HCT116 (cell line): Measurements from ENCODE around the gene PGGHG. TPM values are rescaled to one million over a fixed set of nuclear protein-coding genes. Genes with fewer than 3 reads are reported as not detected.

Source experiments
- ATAC-seq: fragments of 200-7000 bp; cut with Tn5 transposase; 2 replicates; pipeline ENCODE4 v1.9.1; 2020; ENCODE audit warnings: mild to moderate bottlenecking, moderate library complexity
- BruUV-seq: library from RNA; stranded (reverse); fragments of 400-500 nt; replicated peaks from 2 replicates; lab custom pipeline; 2021; lab: Mats Ljungman, UMichigan
- CTCF ChIA-PET: fragments of 300-600 bp; sonication (Branson Sonifier 250); formaldehyde crosslinking; loops from one replicate; lab custom pipeline; 2021; ENCODE audit warnings: antibody characterized with exemption; lab: Charles Lee
- POLR2A ChIA-PET: fragments of 300-600, 350-600 bp; sonication (Branson Sonifier 250); formaldehyde crosslinking; loops from one replicate; lab custom pipeline; 2021; ENCODE audit warnings: antibody characterized with exemption; lab: Charles Lee
- RAD21 ChIA-PET, 2 experiments: fragments of 300-600 bp; sonication (Branson Sonifier 250); formaldehyde crosslinking; loops; one replicate each; lab custom pipeline; 2023; ENCODE audit warnings: low total read pairs in 2 of 2; ENCODE audit not compliant: uncharacterized antibody in 2 of 2, unreplicated experiment in 2 of 2, low non-redundant PET in 1 of 2; lab: Charles Lee
- DNase-seq: peaks from one replicate; pipeline ENCODE4 v3.0.0-alpha.2; 2010; ENCODE audit warnings: low read depth, low spot score
- H2AFZ ChIP-seq: fragments of 200-600 bp; shearing (Covaris generic), sonication (generic); 2 replicates; pipeline ENCODE4 v1.6.1; 2017; ENCODE audit warnings: low read depth, mixed run types, mixed read lengths, antibody characterized with exemption, low read length; ENCODE audit not compliant: poor library complexity, severe bottlenecking
- H3K27ac ChIP-seq: 2 replicates; pipeline ENCODE4 v1.5.1; 2012; ENCODE audit warnings: low read depth, low read length
- H3K27me3 ChIP-seq: fragments of 200-600 bp; sonication (generic); 2 replicates; pipeline ENCODE4 v1.6.1; 2016; ENCODE audit warnings: mixed run types, low read length, mixed read lengths; ENCODE audit not compliant: insufficient read depth
- H3K36me3 ChIP-seq, 2 experiments: fragments of 200-500 bp in 1 of 2; fragments of 200-600 bp in 1 of 2; sonication (Bioruptor generic) in 1 of 2; sonication (generic) in 1 of 2; 2 replicates each; pipeline versions ENCODE4 v1.5.1 to v1.6.1; 2014 to 2016; ENCODE audit warnings: low read length in 2 of 2, inconsistent platforms in 1 of 2, mixed read lengths in 1 of 2, mixed run types in 1 of 2; ENCODE audit not compliant: insufficient read depth in 2 of 2, control insufficient read depth in 1 of 2
- H3K4me1 ChIP-seq, 2 experiments: fragments of 200-600 bp in 1 of 2; sonication (generic) in 1 of 2; 2 replicates each; pipeline versions ENCODE4 v1.5.1 to v1.6.1; 2012 to 2017; ENCODE audit warnings: low read length in 2 of 2, inconsistent platforms in 1 of 2, mild to moderate bottlenecking in 1 of 2, mixed read lengths in 1 of 2, mixed run types in 1 of 2, moderate library complexity in 1 of 2; ENCODE audit not compliant: insufficient read depth in 2 of 2, control insufficient read depth in 1 of 2
- H3K4me2 ChIP-seq: fragments of 200-600 bp; sonication (generic); 2 replicates; pipeline ENCODE4 v1.6.1; 2017; ENCODE audit warnings: mixed run types, low read length, mixed read lengths
- H3K4me3 ChIP-seq, 2 experiments: fragments of 200-600 bp in 1 of 2; sonication (generic) in 1 of 2; replicated peaks in 1 of 2; 2 replicates each; pipeline ENCODE4 v1.5.1; 2011 to 2016; ENCODE audit warnings: low read length in 2 of 2, control low read depth in 1 of 2, low read depth in 1 of 2, mild to moderate bottlenecking in 1 of 2, mixed read lengths in 1 of 2, mixed run types in 1 of 2
- H3K79me2 ChIP-seq: fragments of 200-600 bp; sonication (generic); 2 replicates; pipeline ENCODE4 v1.6.1; 2017; ENCODE audit warnings: mild to moderate bottlenecking, mixed run types, low read length, moderate library complexity, mixed read lengths; ENCODE audit not compliant: insufficient read depth
- H3K9ac ChIP-seq: fragments of 200-600 bp; sonication (generic); 2 replicates; pipeline ENCODE4 v1.6.1; 2016; ENCODE audit warnings: low read length, mixed read lengths
- H3K9me2 ChIP-seq: fragments of 200-600 bp; sonication (generic), shearing (Covaris generic); 2 replicates; pipeline ENCODE4 v1.6.1; 2017; ENCODE audit warnings: mixed run types, mild to moderate bottlenecking, moderate library complexity; ENCODE audit not compliant: insufficient read depth
- H3K9me3 ChIP-seq, 2 experiments: fragments of 200-500 bp in 1 of 2; fragments of 200-600 bp in 1 of 2; sonication (Bioruptor generic) in 1 of 2; sonication (generic) in 1 of 2; 2 replicates each; pipeline ENCODE4 v1.6.1; 2014 to 2017; ENCODE audit warnings: low read length in 2 of 2, mixed read lengths in 2 of 2, inconsistent platforms in 1 of 2, low read depth in 1 of 2, mild to moderate bottlenecking in 1 of 2, mixed run types in 1 of 2, moderate library complexity in 1 of 2; ENCODE audit not compliant: control insufficient read depth in 1 of 2, insufficient read depth in 1 of 2
- H4K20me1 ChIP-seq: fragments of 200-600 bp; sonication (generic), shearing (Covaris generic); 2 replicates; pipeline ENCODE4 v1.6.1; 2017; ENCODE audit warnings: mixed run types, mild to moderate bottlenecking, moderate library complexity; ENCODE audit not compliant: insufficient read depth
- CTCF ChIP-seq, 3 experiments: fragments of 200-600 bp in 1 of 3; sonication (generic) in 1 of 3; IDR thresholded peaks in 2 of 3; conservative IDR thresholded peaks in 1 of 3; 2 replicates each; pipeline ENCODE4 v1.5.1; 2012 to 2017; ENCODE audit warnings: low read depth in 2 of 3, low read length in 2 of 3, antibody characterized with exemption in 1 of 3, borderline replicate concordance in 1 of 3, control low read depth in 1 of 3, mild to moderate bottlenecking in 1 of 3, mixed read lengths in 1 of 3, mixed run types in 1 of 3, moderate library complexity in 1 of 3; ENCODE audit not compliant: insufficient read depth in 1 of 3
- EZH2phosphoT487 ChIP-seq: fragments of 200-600 bp; IDR thresholded peaks from 2 replicates; pipeline ENCODE4 v1.6.1; 2018; ENCODE audit warnings: antibody characterized with exemption, borderline replicate concordance
- SIN3A ChIP-seq: IDR thresholded peaks from 2 replicates; pipeline ENCODE4 v1.6.1; 2012; ENCODE audit warnings: low read depth
- ZBTB33 ChIP-seq: IDR thresholded peaks from 2 replicates; pipeline ENCODE4 v1.6.1; 2011; ENCODE audit warnings: mild to moderate bottlenecking, low read length, moderate library complexity; ENCODE audit not compliant: insufficient replicate concordance; ENCODE audit errors: extremely low read depth
- intact Hi-C: fragments of 100-400 bp; cut with micrococcal nuclease; formaldehyde crosslinking; loops from 2 replicates; pipeline ENCODE4 v1.10.0; 2022
- total RNA-seq: library from RNA; stranded (reverse); gene quantifications from one replicate; pipeline ENCODE4 v1.2.1, GENCODE V29; 2021; ENCODE audit not compliant: unreplicated experiment

The PGGHG gene
- total RNA-seq, 1 experiment from 2014 or later = 57.5 TPM

- Histone ChIP-seq H3K4me2 (no peak overlapping the region), H3K4me3 (no peak overlapping the region), H3K79me2 (peaks cover 79% of the 10 kb centered on the region), H3K36me3 (peaks cover 44 to 62% of the 10 kb centered on the region in 2 experiments), H3K9me3 (no peaks in the 10 kb centered on the region), H3K27ac (no peak overlapping the region), H3K27me3 (no peaks in the 10 kb centered on the region), H3K4me1 (peaks cover 6 to 10% of the 10 kb centered on the region in 2 experiments; a peak in 3 of 4 replicates), H2AFZ (no peak overlapping the region), H4K20me1 (0 out of 2 replicates have a peak, but pooled peaks cover 5% of the 10 kb centered on the region), H3K9me2 (no peaks in the 10 kb centered on the region), H3K9ac (no peak overlapping the region)
- ATAC-seq (no peak), DNase-seq (no peak)
- TF ChIP-seq CTCF (IDR thresholded peaks at IDR 0.05 in 2 of 3, conservative IDR thresholded peaks at IDR 0.05 in 1 of 3; ENCODE audit: borderline replicate concordance in 1 of 3, insufficient read depth in 1 of 3, low read depth in 2 of 3, low read length in 2 of 3) = no peak
- no peak for TF ChIP-seq ZBTB33
- TF ChIP-seq SIN3A = no peak
- no peak for TF ChIP-seq EZH2phosphoT487
- POLR2A ChIA-PET = no interaction called here
- no TSS peak for BruUV-seq
- intact Hi-C loops = no loop called here
- RAD21 ChIA-PET = no interaction called here
- CTCF ChIA-PET = no interaction called here
Measured at GRCh38 chr11:241634-242033, 47.3 kb upstream of the PGGHG start.
